Measurements from ENCODE around the gene PTX3.

Gene PTX3

GRCh38 chr3:157475921-157476414 is 39.3 kb downstream of the PTX3 start:
- no peak for DNase-seq (ENCODE audit: low read depth)

- no peak for DNase-seq (ENCODE audit: low read depth)
Observed at GRCh38 chr3:157477441-157477840, 40.8 kb downstream of the PTX3 start.

GRCh38 chr3:157479464-157480243 is 43.0 kb downstream of the PTX3 start:
- DNase-seq (ENCODE audit: low read depth): no peak

- no peak for DNase-seq (ENCODE audit: low read depth)
Observed at GRCh38 chr3:157487339-157487738, 50.7 kb downstream of the PTX3 start.

GRCh38 chr3:157488144-157488543 is 51.5 kb downstream of the PTX3 start:
- no peak for DNase-seq (ENCODE audit: low read depth)

- DNase-seq (ENCODE audit: low read depth): no peak
Observed at GRCh38 chr3:157491136-157491535, 54.5 kb downstream of the PTX3 start.
